HG03354 (cell line): ENCODE measurements around the gene PLXNA4.

Source experiments
- ATAC-seq: cut with Tn5 transposase; IDR thresholded peaks from one replicate; pipeline ENCODE4 v1.9.1; 2021; ENCODE audit warnings: mild to moderate bottlenecking; ENCODE audit not compliant: unreplicated experiment, poor library complexity, severe bottlenecking

The PLXNA4 gene

GRCh38 chr7:132105096-132105495 is 471.2 kb downstream of the PLXNA4 start:
- no peak for ATAC-seq

- ATAC-seq, result no peak
Measured at GRCh38 chr7:132103718-132104117, 472.6 kb downstream of the PLXNA4 start.

GRCh38 chr7:132102942-132103341 is 473.3 kb downstream of the PLXNA4 start:
- no peak for ATAC-seq

- no peak for ATAC-seq
Measured at GRCh38 chr7:132102391-132102790, 473.9 kb downstream of the PLXNA4 start.

GRCh38 chr7:132100981-132101380 is 475.3 kb downstream of the PLXNA4 start:
- ATAC-seq, result no peak

- no peak for ATAC-seq
Measured at GRCh38 chr7:132100483-132100882, 475.8 kb downstream of the PLXNA4 start.

- ATAC-seq, result no peak
Measured at GRCh38 chr7:132099163-132099562, 477.1 kb downstream of the PLXNA4 start.

- ATAC-seq, result no peak
Measured at GRCh38 chr7:132098327-132098726, 477.9 kb downstream of the PLXNA4 start.

GRCh38 chr7:132097550-132098134 is 478.6 kb downstream of the PLXNA4 start:
- ATAC-seq, result no peak

GRCh38 chr7:132095111-132095765 is 481.0 kb downstream of the PLXNA4 start:
- no peak for ATAC-seq

GRCh38 chr7:132092106-132092505 is 484.2 kb downstream of the PLXNA4 start:
- ATAC-seq, result no peak

GRCh38 chr7:132091706-132092105 is 484.6 kb downstream of the PLXNA4 start:
- ATAC-seq, result no peak

GRCh38 chr7:132090444-132090843 is 485.8 kb downstream of the PLXNA4 start:
- ATAC-seq, result no peak

- ATAC-seq, result no peak
Measured at GRCh38 chr7:132089356-132089755, 486.9 kb downstream of the PLXNA4 start.

- ATAC-seq, result no peak
Measured at GRCh38 chr7:132087421-132087820, 488.8 kb downstream of the PLXNA4 start.

- no peak for ATAC-seq
Measured at GRCh38 chr7:132084776-132085388, 491.4 kb downstream of the PLXNA4 start.

- ATAC-seq, result no peak
Measured at GRCh38 chr7:132083537-132084123, 492.6 kb downstream of the PLXNA4 start.

- no peak for ATAC-seq
Measured at GRCh38 chr7:132083126-132083525, 493.1 kb downstream of the PLXNA4 start.

- ATAC-seq, result no peak
Measured at GRCh38 chr7:132082394-132082793, 493.9 kb downstream of the PLXNA4 start.

GRCh38 chr7:132081686-132082085 is 494.6 kb downstream of the PLXNA4 start:
- no peak for ATAC-seq
